NCI-H2107 treated with DMSO at 0.1 percent for 48 hours (cell line): ENCODE measurements around the gene FHL2.

ENCODE experiments used
- DNase-seq: peaks from one replicate; lab custom pipeline; 2025; ENCODE audit not compliant: unreplicated experiment; lab: John Stamatoyannopoulos, UW

FHL2 gene

DNA sequence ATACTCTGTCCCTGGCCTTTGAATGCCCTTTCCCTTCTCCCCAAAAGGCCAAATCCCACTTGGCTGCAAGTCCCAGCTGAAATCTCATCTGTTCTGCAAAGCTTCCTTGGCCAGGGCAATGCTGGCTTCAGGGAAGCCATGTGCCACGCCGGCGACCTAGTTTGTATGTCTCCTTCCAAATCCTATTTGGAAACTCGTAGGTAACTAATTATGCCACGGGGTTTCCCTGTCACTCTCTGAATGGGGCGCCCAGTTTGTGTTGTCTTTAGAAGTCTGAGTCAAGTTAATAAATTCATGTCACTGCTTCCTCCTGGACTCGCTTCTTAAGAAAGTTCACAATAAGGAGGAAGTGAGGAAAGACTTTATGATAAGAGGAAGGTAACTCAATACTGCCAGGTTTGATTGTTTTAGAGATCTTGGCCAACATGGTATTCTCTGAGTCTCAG lies 19.1 kb downstream of the FHL2 start:
- no peak for DNase-seq

DNA sequence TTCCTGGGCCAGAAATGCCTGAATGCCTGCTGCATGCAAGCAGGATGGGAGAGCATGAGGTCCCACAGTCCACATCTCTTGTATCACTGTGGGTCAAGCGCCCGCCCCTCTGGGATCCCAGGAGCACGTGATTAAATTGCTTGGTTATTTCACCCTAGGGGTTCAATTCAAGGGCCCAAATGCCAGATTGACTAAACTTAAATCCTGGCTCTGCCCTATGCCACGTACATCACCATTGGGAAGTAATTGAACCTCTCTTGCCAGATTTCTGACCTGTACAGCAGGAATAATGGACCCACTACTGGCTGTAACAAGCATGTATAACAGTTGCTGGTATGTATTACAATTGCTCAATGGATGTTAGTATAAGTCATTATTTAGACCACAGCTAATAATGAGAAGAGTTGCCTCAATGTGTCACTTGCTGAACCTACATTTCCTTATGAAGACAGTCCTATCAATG lies 19.9 kb downstream of the FHL2 start:
- DNase-seq: no peak

DNA sequence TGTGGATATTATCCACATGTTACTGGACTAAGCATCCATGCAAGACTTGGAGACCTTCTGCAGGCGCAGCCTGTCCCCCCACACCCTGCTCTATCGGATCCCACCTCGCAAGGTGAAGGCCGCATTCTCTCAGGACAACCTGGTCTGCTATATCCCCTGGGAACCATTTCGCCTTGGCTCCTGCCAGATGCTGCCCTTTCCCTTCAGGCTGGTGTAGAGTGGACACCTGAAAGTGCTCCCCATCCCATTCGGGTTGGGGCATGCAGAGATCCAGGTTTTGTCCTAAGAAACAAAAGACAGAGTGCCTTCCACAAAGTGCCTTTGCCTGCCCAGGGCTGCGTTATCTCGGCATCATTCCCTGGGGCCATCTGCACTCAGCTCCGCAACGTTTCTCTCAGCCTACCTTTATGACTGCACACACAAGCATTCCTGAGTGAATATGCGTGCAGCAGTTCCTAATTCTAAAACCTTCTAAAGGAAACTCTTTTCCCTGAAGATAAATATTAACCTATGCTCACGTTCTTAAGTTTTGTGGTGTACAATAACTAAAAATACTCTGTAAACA lies 20.5 kb downstream of the FHL2 start:
- no peak for DNase-seq

DNA sequence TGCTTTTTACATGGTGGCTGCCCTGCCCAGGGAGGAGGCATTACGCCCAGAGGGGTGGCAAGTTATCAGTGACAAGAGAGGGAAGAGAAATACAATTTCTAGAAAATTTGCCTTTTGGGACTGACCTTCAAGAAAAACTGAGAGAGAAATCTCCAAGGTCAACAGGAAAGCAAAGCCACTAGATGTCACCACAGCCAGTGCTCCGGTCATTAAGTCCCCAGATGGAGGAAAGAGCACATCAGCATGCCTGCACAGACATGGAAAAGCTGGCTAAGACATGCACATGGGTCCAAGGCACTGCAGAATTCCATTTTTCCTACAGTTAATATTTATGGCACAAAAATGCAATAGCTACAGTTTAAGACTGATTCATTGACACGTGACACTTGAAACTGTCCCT lies 21.0 kb downstream of the FHL2 start:
- no peak for DNase-seq

DNA sequence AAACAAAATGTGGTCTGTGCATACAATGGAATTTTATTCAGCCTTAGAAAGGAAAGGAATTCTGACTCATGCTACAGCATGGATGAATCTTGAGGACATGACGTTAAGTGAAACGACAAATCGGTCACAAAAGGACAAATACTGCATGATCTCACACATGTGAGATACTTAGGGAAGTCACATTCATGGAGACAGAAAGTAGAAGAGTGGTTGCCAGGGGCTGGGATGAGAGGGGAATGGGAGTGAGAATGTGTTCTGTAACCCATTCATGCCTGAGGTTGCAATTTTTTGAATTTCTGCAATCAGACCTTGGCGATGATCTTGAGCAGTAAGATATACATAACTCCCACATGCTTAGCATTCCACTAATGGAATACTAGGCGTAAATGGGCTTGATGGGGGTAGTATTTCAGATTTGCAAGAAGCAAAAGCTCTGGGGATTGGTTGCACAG lies 22.0 kb downstream of the FHL2 start:
- no peak for DNase-seq

DNA sequence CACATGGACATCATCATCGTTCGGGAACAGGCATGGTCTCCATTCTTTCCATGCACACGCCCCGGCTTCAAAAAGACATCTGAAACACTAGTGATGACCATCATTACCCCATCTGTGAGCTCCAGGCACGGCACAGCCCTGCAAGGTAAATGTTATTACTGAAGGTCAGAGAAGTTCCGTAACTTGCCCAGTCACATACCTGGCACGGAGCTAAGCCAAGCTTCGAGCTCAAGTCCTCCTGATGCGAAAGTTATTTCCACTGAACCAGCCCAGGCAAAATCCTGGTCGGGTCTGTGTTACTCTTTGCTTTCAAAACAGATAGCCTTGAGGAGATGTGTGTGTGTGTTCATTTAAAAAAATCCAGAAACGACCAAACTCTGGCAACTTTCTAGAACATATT lies 22.8 kb downstream of the FHL2 start:
- DNase-seq: no peak

DNA sequence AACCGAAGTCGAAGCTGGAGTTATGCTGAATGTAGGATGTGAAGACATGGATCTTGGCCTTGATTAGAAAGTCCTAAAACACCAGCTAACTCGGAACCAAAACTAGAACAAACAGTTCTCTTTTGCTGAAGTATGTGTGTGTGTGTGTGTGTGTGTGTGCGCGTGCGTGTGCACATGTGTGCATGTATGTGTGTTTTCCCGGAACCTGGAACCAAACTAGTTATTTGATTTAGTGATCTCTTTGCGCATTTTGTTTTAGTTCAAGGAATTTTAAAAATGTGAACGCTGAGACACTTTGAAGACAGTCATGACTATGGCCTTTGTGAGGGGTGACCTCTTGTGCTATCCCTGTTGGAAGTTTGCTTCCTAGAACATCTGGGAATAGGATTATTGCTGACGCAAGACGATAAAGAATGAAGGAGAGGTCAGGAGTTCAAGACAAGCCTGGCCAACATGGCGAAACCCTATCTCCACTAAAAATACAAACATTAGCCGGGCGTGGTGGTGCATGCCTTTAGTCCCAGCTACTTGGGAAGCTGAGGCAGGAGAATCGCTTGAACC lies 23.8 kb downstream of the FHL2 start:
- DNase-seq: no peak

DNA sequence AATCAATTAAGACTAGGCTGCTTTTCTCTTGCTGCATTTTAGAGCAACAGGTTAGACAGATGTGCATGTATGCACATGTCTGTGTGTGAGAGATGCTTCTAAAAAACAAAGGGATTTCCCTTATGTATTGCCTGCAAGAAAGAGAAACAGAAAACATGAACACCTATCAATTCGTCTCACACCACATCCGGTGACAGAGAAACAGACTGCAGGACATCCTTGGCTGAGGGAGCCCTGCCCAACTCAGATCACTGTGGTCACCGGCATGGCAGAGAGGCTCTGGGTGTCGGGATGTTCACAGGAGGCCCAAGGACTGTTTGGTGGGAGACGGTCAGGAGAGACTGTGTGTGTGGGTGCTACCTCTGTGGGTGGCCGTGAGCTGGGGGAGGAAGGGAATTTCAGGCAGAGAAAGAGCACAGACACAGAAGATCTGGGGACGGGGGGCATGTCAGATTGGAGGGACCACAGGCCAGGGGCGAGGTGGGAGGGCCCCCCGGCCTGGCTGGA lies 24.9 kb downstream of the FHL2 start:
- DNase-seq: no peak

DNA sequence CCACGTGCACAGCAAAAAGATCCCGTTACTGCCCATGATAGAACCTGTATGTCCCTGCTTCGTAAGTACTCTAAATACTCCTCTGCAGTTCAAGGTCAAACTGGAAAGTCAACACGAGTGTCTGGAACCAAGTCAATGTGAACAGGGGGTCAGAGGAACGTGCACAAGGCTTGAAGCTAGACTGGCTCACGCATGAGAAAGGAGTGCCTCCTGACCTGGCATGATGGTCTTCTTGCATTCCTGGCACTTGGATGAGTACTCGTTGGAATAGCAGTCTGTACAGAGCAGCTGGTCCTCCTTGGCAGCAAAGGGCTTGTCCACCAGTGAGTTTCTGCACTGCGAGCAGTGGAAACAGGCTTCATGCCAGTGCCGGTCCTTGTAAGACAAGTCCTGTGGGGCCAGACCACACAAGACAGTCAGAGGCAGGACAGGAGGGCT lies 25.5 kb downstream of the FHL2 start:
- DNase-seq: no peak

DNA sequence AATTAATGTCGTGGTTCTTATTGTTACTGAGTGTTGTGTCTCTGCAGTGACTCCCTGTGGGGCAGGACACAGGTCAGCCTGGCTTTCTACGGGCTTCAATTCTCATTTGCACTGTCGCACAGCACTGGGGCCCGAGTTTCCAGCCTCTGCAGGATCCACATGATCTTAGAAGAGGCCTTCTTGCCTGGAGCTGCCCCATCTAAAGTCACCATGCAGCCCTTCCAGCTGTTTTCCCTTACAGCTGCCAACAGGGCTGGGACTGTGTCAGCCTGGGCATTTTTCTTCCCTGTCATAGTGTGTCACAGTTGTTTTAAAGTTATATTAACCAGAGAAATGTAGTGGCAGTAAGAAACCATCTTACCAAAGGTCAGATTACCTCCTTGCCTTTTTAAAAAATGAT lies 27.0 kb downstream of the FHL2 start:
- no peak for DNase-seq

DNA sequence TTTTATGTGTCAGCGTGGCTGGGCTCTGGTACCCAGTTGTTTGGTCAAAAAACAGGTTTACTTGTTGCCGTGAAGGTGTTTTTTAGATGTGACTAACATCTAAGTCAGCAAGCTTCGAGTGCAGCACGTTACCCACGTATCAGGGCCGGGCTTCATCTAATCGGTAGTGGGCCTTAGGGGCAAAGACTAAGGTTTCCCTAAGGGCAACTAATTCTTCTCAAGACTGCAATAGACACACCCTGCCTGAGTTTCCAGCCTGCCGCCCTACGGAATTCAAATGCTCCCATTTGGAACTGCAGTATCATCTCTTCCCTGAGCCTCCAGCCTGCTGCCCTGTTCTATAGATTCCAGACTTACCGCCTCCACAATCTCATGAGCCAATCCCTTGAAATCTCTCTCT lies 27.7 kb downstream of the FHL2 start:
- DNase-seq: no peak

DNA sequence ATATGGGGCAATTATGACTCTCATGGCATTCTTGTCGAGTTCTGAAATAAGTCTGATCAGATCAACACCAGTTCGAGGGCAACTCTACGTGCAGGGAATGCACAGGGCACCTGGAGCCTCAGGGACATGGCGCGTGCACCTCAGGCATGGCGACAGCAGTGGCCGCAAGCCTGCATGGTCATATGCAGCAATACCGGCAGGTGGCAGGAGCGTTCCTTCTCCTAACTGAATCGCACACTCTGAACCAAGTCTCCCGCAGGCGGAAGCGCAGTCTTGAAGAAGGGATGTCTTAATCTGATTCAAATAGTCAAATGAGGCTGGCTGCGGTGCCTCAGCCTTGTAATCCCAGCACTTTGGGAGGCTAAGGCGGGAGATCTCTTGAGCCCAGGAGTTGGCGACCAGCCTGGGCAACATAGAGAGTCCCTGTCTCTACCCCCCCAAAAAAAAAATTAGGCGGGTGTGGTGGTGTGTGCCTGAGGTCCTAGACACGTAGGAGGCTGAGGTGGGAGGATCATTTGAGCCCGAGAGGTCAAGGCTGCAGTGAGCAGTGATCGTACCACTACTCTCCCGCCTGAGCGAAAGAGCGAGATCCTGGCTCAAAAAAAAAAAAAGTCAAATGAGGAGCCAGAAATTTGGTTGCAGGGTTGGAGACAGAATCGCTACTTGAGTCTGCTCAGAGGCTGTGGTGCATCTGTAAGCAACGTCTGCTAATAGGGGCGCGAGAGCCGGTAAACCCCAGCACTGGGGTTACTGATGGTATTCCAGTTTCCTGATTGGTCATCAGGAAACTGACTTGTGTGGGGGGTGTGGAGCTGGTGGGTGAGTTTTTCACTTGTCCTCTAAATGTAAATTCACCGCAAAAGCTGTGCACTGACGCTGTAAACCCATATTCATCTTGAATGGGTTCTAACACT lies 28.8 kb downstream of the FHL2 start:
- peak; percentile 77 for DNase-seq

DNA sequence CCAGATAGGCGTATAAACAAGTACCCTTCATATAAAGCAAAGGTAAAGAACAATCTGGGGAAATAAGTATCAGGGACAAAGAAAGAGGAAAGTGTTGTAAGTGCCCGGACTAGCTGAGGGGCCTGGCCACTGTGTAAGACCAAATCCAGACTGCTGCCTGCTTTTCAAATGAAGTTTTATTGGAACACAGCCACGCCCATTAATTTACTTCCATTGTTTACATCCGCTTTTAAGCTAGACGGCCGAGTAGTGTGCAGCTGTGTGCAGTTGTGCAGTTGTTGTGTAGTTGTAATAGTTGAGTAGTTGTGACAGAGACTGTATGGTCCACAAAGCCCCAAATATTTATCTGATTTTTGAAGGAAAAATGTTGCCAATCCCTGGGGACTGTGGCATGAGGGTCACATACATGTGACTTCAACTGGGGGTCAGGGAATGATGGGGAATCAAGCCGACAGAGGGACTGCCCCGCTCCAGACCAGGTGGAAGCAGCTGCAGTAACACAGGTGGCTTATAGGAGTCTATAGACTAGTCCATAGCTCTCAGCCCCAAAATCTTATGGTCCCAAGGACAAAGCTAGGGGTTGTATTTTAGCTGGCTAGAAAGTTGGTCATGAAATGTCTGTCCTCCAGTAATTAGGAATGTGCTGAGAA lies 30.0 kb downstream of the FHL2 start:
- DNase-seq: no peak

DNA sequence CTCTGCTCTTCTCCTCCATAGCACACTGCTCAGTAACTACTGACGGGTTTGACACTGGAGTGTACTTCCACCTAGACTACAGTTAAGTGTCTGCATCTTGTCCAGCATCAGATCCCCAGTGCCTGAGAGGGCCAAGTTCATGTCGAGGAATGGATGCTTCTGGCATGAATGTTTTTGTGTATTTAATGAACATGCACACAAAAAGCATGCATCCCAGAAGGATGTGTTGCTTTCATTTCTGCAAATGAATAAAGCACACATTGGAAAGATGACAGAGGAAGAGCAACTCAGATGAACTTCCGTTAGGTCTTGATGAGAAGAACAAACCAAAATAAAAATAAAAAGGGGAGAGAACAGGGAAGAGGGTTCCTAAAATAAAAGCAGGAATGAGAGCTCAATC lies 33.6 kb downstream of the FHL2 start:
- no peak for DNase-seq

DNA sequence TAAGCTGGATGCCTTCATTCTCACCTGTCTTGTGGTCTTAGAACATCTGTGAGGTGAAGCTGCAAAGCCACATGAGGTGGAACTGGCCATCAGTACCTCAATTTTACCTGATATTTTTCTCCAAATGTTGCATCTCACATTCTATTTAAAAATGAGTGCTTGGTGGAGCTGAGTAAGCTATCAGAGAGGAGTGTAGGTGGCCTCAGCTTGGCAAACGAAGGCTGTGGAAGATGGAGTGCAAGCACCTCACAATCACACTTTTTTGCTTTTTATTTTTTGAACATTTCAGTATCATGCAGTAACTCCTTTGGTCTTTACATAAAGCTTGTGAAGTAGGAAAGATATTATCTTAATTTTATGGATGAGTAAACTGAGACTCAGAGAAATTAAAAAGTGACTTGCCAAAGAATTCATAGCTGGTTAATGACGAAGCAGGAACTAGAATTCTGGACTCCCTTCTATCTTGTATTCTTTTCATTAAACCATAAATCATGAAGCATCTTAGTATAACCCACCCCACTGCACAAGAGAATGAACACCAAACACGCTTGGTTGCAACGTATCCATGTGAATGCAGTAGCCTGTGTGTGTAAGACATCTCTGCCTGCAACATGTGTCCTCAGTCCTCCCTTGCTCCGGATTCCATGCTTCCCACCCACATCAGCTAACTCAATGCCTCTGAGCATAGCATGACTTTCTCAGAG lies 34.3 kb downstream of the FHL2 start:
- no peak for DNase-seq

DNA sequence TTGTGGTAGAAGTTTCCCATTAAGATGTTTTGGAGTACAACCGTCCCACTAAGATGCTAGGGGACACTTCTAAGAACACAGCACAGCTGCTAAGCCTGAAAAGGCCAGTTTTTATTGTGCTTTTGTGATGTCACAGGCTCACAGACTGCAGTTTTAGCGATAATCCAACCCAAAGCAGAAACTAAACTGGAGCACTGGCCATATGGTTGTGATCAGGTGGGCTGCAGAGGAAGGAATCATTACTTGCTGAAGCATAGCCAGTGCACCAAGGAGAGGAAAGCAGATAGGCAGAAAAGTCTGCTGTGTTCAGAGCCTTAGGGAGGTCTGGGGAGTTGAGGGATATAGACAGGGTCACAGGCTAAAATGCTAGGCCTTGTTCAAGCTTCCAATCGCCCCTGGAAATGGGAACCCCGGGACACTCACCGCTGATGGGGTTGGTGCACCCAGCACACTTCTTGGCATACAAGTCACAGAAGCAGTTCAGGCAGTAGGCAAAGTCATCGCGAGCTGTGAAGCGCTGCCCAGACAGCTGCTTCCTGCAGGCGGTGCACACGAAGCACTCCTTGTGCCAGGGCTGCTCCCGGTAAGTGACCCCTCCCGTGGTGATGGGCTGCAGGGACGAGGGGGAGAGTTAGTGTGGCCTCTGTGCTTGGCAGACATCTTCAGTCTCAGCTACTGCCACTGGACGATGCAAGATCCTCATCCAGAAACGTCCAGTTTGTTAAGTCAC lies 35.8 kb downstream of the FHL2 start:
- DNase-seq: no peak

DNA sequence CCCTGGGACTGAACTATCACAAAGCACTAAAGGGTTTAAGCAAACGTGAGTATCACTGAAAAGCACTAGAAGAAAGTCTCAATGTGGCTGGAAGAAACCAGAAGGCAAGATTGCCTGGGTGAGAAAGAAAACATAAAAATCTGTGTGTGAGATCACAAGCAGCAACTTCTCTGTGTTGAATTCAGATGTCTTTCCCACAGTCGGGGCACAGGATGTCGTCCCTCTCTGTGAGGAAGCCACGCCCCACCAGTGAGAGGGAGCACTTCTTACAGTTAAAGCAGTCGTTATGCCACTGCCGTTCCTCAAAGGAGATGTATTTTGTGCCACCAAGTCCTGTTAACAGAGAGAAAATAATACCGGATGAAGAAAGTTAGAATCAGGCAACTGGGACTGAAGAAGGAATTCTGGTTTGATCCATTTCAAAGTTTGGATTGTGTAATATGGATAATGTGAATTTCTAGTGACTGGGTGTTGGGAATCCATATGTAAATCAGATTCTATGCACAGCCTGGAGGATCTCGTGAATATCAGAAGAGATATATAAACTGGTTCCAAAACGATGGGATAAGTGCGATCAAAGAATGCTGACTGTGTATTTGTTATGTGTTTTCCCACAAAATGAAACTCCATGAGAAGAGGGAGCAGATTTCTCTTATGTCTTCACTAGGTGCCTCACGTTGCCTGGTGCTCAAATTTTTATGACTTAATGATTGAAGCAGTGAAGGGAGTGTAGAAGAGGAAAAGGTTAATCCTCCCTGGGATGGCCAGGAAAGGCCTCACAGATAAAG lies 37.6 kb downstream of the FHL2 start:
- no peak for DNase-seq

DNA sequence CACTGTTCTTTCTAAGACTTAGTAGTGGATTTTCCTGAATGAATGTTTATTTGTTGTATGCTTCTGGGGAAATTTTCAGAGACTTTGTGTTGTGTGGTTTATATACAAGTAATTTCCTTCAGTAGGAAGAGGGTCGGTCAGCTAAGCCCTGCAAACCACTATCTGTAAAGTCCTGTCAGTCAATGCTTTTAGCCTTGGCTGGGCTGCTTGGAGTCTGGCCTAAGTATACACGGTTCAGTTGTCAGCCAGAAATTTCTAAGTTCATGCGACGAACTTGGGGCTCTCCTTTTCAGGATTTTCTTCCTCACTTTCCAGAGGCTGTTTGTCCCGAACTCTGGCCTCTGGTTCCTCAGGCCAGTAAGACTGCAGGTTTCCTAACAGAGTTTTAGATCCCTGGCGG lies 40.3 kb downstream of the FHL2 start:
- DNase-seq: no peak

DNA sequence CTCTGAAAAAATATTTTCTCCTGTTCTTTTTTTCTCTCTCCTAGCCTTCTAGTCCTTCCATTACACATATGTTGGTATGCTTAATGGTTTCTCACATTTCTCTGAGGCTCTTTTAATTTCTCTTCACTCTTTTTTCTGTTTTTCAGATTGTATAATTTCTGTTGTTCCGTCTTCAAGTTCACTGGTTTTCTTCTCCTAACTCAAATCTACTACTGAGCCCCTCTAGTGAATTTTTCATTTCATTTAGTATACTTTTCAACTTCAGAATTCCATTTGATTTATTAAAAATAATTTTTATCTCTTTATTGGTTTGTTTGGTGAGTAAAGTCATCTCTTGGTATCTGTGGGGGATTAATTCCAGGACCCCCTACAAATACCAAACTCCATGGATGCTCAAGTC lies 41.7 kb downstream of the FHL2 start:
- no peak for DNase-seq
